Naive thymus-derived CD4-positive, alpha-beta T cell (primary cell): ENCODE results near the gene FBRSL1. TPM values are rescaled to one million over a fixed set of nuclear protein-coding genes. Genes with fewer than 3 reads are reported as not detected.

Experiments
- ATAC-seq: fragments of 150-1000 bp; cut with Tn5 transposase; 2 replicates; pipeline ENCODE4 v1.10.0; 2021; ENCODE audit warnings: mild to moderate bottlenecking, moderate library complexity
- CTCF ChIA-PET: fragments of 350-600 bp; sonication (Branson Sonifier 250); formaldehyde crosslinking; loops from one replicate; lab custom pipeline; 2021; ENCODE audit warnings: antibody characterized with exemption; lab: Charles Lee
- POLR2A ChIA-PET: fragments of 350-600 bp; sonication (Branson Sonifier 250); formaldehyde crosslinking; loops from one replicate; lab custom pipeline; 2021; ENCODE audit warnings: antibody characterized with exemption, inconsistent platforms; lab: Charles Lee
- DNase-seq, 9 donors: peaks; one replicate each; pipeline versions ENCODE4 v3.0.0 to v3.0.0-alpha.2; 2020 to 2022; ENCODE audit warnings: mixed read lengths in 1 of 9
- H3K27ac ChIP-seq: one replicate; pipeline ENCODE4 v1.7.0; 2013; ENCODE audit warnings: mild to moderate bottlenecking, low read depth, low read length, moderate library complexity
- H3K27me3 ChIP-seq, 2 donors: one replicate each; pipeline ENCODE4 v1.7.0; 2013; ENCODE audit warnings: low read length in 2 of 2, mild to moderate bottlenecking in 2 of 2, moderate library complexity in 2 of 2; ENCODE audit not compliant: control insufficient read depth in 2 of 2, insufficient read depth in 2 of 2
- H3K36me3 ChIP-seq, 3 experiments: 1 replicate in 2 of 3; 2 replicates in 1 of 3; pipeline ENCODE4 v1.7.0; 2013; ENCODE audit warnings: low read length in 3 of 3, mild to moderate bottlenecking in 3 of 3, moderate library complexity in 1 of 3; ENCODE audit not compliant: insufficient read depth in 3 of 3, control insufficient read depth in 2 of 3
- H3K4me1 ChIP-seq, 2 donors: one replicate each; pipeline ENCODE4 v1.7.0; 2013; ENCODE audit warnings: low read length in 2 of 2, mild to moderate bottlenecking in 2 of 2, moderate library complexity in 1 of 2; ENCODE audit not compliant: control insufficient read depth in 2 of 2, insufficient read depth in 2 of 2
- H3K4me3 ChIP-seq: 2 replicates; pipeline ENCODE4 v1.7.0; 2013; ENCODE audit warnings: mild to moderate bottlenecking, low read length
- H3K9me3 ChIP-seq, 3 experiments: 1 replicate in 2 of 3; 2 replicates in 1 of 3; pipeline ENCODE4 v1.7.0; 2013; ENCODE audit warnings: low read length in 3 of 3; ENCODE audit not compliant: control insufficient read depth in 2 of 3
- H3K27ac Mint-ChIP-seq, 9 donors: one replicate each; pipeline ENCODE4 v1.8.0; 2020 to 2022; ENCODE audit warnings: mixed read lengths in 9 of 9, mild to moderate bottlenecking in 8 of 9, moderate library complexity in 5 of 9, inconsistent platforms in 2 of 9
- H3K27me3 Mint-ChIP-seq, 5 donors: one replicate each; pipeline ENCODE4 v1.8.0; 2021 to 2022; ENCODE audit warnings: mixed read lengths in 5 of 5, mild to moderate bottlenecking in 1 of 5
- H3K36me3 Mint-ChIP-seq, 5 donors: one replicate each; pipeline ENCODE4 v1.8.0; 2020 to 2022; ENCODE audit warnings: mixed read lengths in 5 of 5, mild to moderate bottlenecking in 3 of 5, inconsistent platforms in 1 of 5
- H3K4me1 Mint-ChIP-seq, 7 donors: one replicate each; pipeline ENCODE4 v1.8.0; 2020 to 2022; ENCODE audit warnings: mixed read lengths in 7 of 7, mild to moderate bottlenecking in 3 of 7, inconsistent platforms in 1 of 7
- H3K4me3 Mint-ChIP-seq, 10 donors: one replicate each; pipeline ENCODE4 v1.8.0; 2020 to 2022; ENCODE audit warnings: mild to moderate bottlenecking in 10 of 10, mixed read lengths in 10 of 10, moderate library complexity in 6 of 10, inconsistent platforms in 2 of 10
- H3K9me3 Mint-ChIP-seq, 11 donors: one replicate each; pipeline ENCODE4 v1.8.0; 2020 to 2022; ENCODE audit warnings: mixed read lengths in 11 of 11, mild to moderate bottlenecking in 4 of 11, inconsistent platforms in 1 of 11, moderate library complexity in 1 of 11
- intact Hi-C, 2 donors: fragments of 100-400 bp; cut with micrococcal nuclease; formaldehyde crosslinking; loops; one replicate each; pipeline ENCODE4 v1.15.1; 2023
- polyA plus RNA-seq, 2 donors: library from polyadenylated mRNA; unstranded; fragments of 300-500 nt; fragmentation: Illumina TruSeq; gene quantifications; one replicate each; pipeline ENCODE4 v1.2.3, GENCODE V29; 2021
- total RNA-seq, 6 experiments: library from RNA in 5 of 6; stranded (reverse) in 5 of 6; gene quantifications; 1 replicate in 5 of 6; 2 replicates in 1 of 6; pipeline ENCODE4 v1.2.3 and lab custom pipeline; 2021 to 2026

FBRSL1 gene
- total and polyA plus RNA-seq, 7 experiments from 2014 or later: 0.77 to 105 (median 90.9) TPM

GRCh38 chr12:132448463-132448820 lies 41.5 kb upstream of the FBRSL1 start:
- Mint-ChIP-seq H3K4me3 (peak overlapping the region in 1 of 10 donors; percentile 22), H3K4me1 (peaks cover 25 to 66% (median 41%) of the 10 kb centered on the region in 7 donors), H3K27ac (peak overlapping the region in 7 of 9 donors; percentile 24 to 100 (median 84)), H3K9me3 (peaks cover 0 to 8% (median 0%) of the 10 kb centered on the region in 11 donors), H3K36me3 (peaks cover 0 to 3% (median 2%) of the 10 kb centered on the region in 5 donors), H3K27me3 (peaks cover 0 to 3% (median 0%) of the 10 kb centered on the region in 5 donors)
- Histone ChIP-seq H3K9me3 (no peaks in the 10 kb centered on the region), H3K4me3 (no peak overlapping the region), H3K27ac (peak overlapping the region; percentile 52), H3K4me1 (peaks cover 18 to 40% of the 10 kb centered on the region in 2 donors), H3K27me3 (no peaks in the 10 kb centered on the region), H3K36me3 (no peaks in the 10 kb centered on the region)
- ATAC-seq: no peak
- DNase-seq: no peak
- POLR2A ChIA-PET: interaction anchor here (0.7 to 5.9 kb wide), 9 partner anchors 8 to 43 kb away, joined by 3 to 52 read pairs (median 4); no protein-coding TSS in a partner anchor
- intact Hi-C loops: no loop called here
- CTCF ChIA-PET: interaction anchor here (1.3 to 1.4 kb wide), 4 partner anchors 9 to 38 kb away, joined by 3 to 5 read pairs (median 4); no protein-coding TSS in a partner anchor

GRCh38 chr12:132449565-132450417 lies 40.2 kb upstream of the FBRSL1 start:
- CTCF ChIA-PET: interaction anchor here (1.0 kb wide), 1 partner anchor 29 kb away, joined by 3 read pairs; no protein-coding TSS in a partner anchor
- Mint-ChIP-seq H3K36me3 (peaks cover 0 to under 1% (median 0%) of the 10 kb centered on the region in 5 donors), H3K27me3 (peaks cover 0 to 3% (median 0%) of the 10 kb centered on the region in 5 donors), H3K4me3 (peak overlapping the region in 6 of 10 donors; percentile 5 to 61 (median 20)), H3K4me1 (peaks cover 14 to 53% (median 37%) of the 10 kb centered on the region in 7 donors), H3K27ac (peak overlapping the region in 7 of 9 donors; percentile 35 to 86 (median 68)), H3K9me3 (peaks cover 0 to 5% (median 0%) of the 10 kb centered on the region in 11 donors)
- intact Hi-C loops: no loop called here
- POLR2A ChIA-PET: interaction anchor here (1.3 to 2.0 kb wide), 4 partner anchors 8 to 19 kb away, joined by 3 to 6 read pairs (median 5); no protein-coding TSS in a partner anchor
- no peaks in the 10 kb centered on the region for H3K27me3 ChIP-seq
- H3K36me3 ChIP-seq: no peaks in the 10 kb centered on the region
- no peak for ATAC-seq
- DNase-seq: no peak
- H3K9me3 ChIP-seq: no peaks in the 10 kb centered on the region
- H3K27ac ChIP-seq: no peak overlapping the region
- H3K4me1 ChIP-seq: peaks cover 7 to 27% of the 10 kb centered on the region in 2 donors
- no peak overlapping the region for H3K4me3 ChIP-seq

GRCh38 chr12:132450418-132451171 lies 39.4 kb upstream of the FBRSL1 start:
- Mint-ChIP-seq H3K9me3 (peaks cover 0 to 4% (median 0%) of the 10 kb centered on the region in 11 donors), H3K4me3 (peak overlapping the region in 1 of 10 donors; percentile 25), H3K4me1 (peaks cover 15 to 50% (median 33%) of the 10 kb centered on the region in 7 donors), H3K27me3 (peaks cover 0 to 3% (median 0%) of the 10 kb centered on the region in 5 donors), H3K36me3 (no peaks in the 10 kb centered on the region), H3K27ac (no peak overlapping the region)
- intact Hi-C loops: no loop called here
- CTCF ChIA-PET: interaction anchor here (1.0 kb wide), 1 partner anchor 30 kb away, joined by 3 read pairs; no protein-coding TSS in a partner anchor
- Histone ChIP-seq H3K27me3 (no peaks in the 10 kb centered on the region), H3K36me3 (no peaks in the 10 kb centered on the region), H3K4me1 (peaks cover 2 to 21% of the 10 kb centered on the region in 2 donors), H3K4me3 (no peak overlapping the region), H3K9me3 (no peaks in the 10 kb centered on the region), H3K27ac (no peak overlapping the region)
- ATAC-seq: no peak
- no peak for DNase-seq
- POLR2A ChIA-PET: interaction anchor here (1.3 to 1.6 kb wide), 3 partner anchors 9 to 12 kb away, joined by 3 to 6 read pairs (median 5); no protein-coding TSS in a partner anchor

- Mint-ChIP-seq H3K27me3 (no peaks in the 10 kb centered on the region), H3K36me3 (no peaks in the 10 kb centered on the region), H3K4me3 (no peak overlapping the region), H3K4me1 (peaks cover 13 to 49% (median 28%) of the 10 kb centered on the region in 7 donors), H3K9me3 (peaks cover 0 to 9% (median 0%) of the 10 kb centered on the region in 11 donors), H3K27ac (no peak overlapping the region)
- H3K36me3 ChIP-seq: no peaks in the 10 kb centered on the region
- no peak for DNase-seq
- no peak overlapping the region for H3K4me3 ChIP-seq
- ChIA-PET POLR2A (interaction anchor here (0.7 to 1.6 kb wide), 4 partner anchors 10 to 38 kb away, joined by 3 to 6 read pairs (median 4); no protein-coding TSS in a partner anchor), CTCF (no interaction called here)
- H3K27me3 ChIP-seq: no peaks in the 10 kb centered on the region
- no peaks in the 10 kb centered on the region for H3K9me3 ChIP-seq
- intact Hi-C loops: no loop called here
- peaks cover 0 to 15% of the 10 kb centered on the region in 2 donors for H3K4me1 ChIP-seq
- peak; percentile 16 for ATAC-seq
- no peak overlapping the region for H3K27ac ChIP-seq
Measured at GRCh38 chr12:132451172-132451835, 38.6 kb upstream of the FBRSL1 start.

- Histone ChIP-seq H3K27me3 (no peaks in the 10 kb centered on the region), H3K4me1 (peaks cover 0 to 15% of the 10 kb centered on the region in 2 donors), H3K27ac (no peak overlapping the region), H3K9me3 (no peaks in the 10 kb centered on the region), H3K36me3 (no peaks in the 10 kb centered on the region), H3K4me3 (no peak overlapping the region)
- ATAC-seq (no peak), DNase-seq (no peak)
- ChIA-PET CTCF (no interaction called here), POLR2A (interaction anchor here (0.7 kb wide), 1 partner anchor 37 kb away, joined by 3 read pairs; no protein-coding TSS in a partner anchor)
- Mint-ChIP-seq H3K4me1 (peaks cover 11 to 46% (median 26%) of the 10 kb centered on the region in 7 donors), H3K27me3 (no peaks in the 10 kb centered on the region), H3K36me3 (no peaks in the 10 kb centered on the region), H3K9me3 (peaks cover 0 to 9% (median 0%) of the 10 kb centered on the region in 11 donors), H3K4me3 (no peak overlapping the region), H3K27ac (peak overlapping the region in 1 of 9 donors; percentile 28)
- intact Hi-C loops: no loop called here
Measured at GRCh38 chr12:132451836-132452195, 38.1 kb upstream of the FBRSL1 start.
